C4-2B (cell line): ENCODE data around the gene ACLY.

Experiments
- ZFX ChIP-seq: fragments of 450-650 bp; IDR thresholded peaks from 2 replicates; pipeline ENCODE4 v1.6.1; 2017
- TF ChIP-seq, protein P1 (sequence below): fragments of 450-650 bp; conservative IDR thresholded peaks from 2 replicates; pipeline ENCODE4 v1.5.1; 2017; ENCODE audit warnings: mild to moderate bottlenecking

DNA sequence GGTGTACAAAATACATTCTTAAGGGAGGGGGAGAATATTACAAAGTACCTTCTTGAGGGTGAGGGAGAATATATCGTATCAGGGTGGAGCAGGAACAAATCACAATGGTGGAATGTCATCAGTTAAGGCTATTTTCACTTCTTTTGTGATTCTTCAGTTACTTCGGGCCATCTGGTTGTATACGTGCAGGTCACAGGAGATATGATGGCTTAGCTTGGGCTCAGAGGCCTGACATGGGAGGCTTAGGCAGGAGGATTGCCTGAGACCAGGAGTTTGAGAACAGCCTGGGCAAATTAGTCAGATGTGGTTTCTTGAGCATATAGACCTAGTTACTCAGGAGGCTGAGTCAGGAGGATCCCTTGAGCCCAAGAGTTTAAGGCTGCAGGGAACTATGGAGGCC, 24.7 kb upstream of the ACLY start:
- TF ChIP-seq, protein P1, sequence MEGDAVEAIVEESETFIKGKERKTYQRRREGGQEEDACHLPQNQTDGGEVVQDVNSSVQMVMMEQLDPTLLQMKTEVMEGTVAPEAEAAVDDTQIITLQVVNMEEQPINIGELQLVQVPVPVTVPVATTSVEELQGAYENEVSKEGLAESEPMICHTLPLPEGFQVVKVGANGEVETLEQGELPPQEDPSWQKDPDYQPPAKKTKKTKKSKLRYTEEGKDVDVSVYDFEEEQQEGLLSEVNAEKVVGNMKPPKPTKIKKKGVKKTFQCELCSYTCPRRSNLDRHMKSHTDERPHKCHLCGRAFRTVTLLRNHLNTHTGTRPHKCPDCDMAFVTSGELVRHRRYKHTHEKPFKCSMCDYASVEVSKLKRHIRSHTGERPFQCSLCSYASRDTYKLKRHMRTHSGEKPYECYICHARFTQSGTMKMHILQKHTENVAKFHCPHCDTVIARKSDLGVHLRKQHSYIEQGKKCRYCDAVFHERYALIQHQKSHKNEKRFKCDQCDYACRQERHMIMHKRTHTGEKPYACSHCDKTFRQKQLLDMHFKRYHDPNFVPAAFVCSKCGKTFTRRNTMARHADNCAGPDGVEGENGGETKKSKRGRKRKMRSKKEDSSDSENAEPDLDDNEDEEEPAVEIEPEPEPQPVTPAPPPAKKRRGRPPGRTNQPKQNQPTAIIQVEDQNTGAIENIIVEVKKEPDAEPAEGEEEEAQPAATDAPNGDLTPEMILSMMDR, result no peak
- TF ChIP-seq ZFX, result no peak
